Motor neuron (in vitro differentiated cells): ENCODE data around the gene C8A. TPM values are rescaled to one million over a fixed set of nuclear protein-coding genes. Genes with fewer than 3 reads are reported as not detected.

Experiments used
- ATAC-seq, 8 experiments: fragments of 200-7000 bp; cut with Tn5 transposase; replicated peaks in 6 of 8; 2 replicates each; pipeline ENCODE4 v1.8.0; 2021; ENCODE audit warnings: mild to moderate bottlenecking in 8 of 8, moderate library complexity in 8 of 8
- H3K27ac ChIP-seq, 2 donors: fragments of 250-450 bp; sonication (Bioruptor Pico); 2 replicates each; pipeline ENCODE4 v1.9.0; 2021; ENCODE audit warnings: antibody characterized with exemption in 2 of 2, mild to moderate bottlenecking in 2 of 2, moderate library complexity in 1 of 2
- H3K4me1 ChIP-seq, 2 donors: fragments of 250-450 bp; sonication (Bioruptor Pico); replicated peaks in 1 of 2; 2 replicates each; pipeline ENCODE4 v1.6.1; 2021; ENCODE audit warnings: antibody characterized with exemption in 2 of 2, mild to moderate bottlenecking in 2 of 2, moderate library complexity in 1 of 2
- H3K4me3 ChIP-seq, 5 donors: fragments of 250-450 bp; sonication (Bioruptor Pico); 2 replicates each; pipeline ENCODE4 v1.9.0; 2021; ENCODE audit warnings: antibody characterized with exemption in 5 of 5, mild to moderate bottlenecking in 5 of 5, moderate library complexity in 4 of 5
- whole genome bisulfite sequencing, 10 experiments: fragments of 450-650 bp; shearing (Covaris generic); methylation state at CpG; one replicate each; pipeline ENCODE4 v1.0.0; 2022; 5-methylcytosine and 5-hydroxymethylcytosine counted together
- in situ Hi-C, 9 experiments: fragments of 400-800 bp; cut with MboI; loops; one replicate each; pipeline ENCODE4 v1.15.0; 2021; ENCODE audit warnings: low sequenced_read_pairs in 9 of 9, low pct_unique_long_range_greater_than_20kb in 2 of 9; ENCODE audit not compliant: unreplicated experiment in 9 of 9
- total RNA-seq, 8 experiments: library from RNA; unstranded; fragments of 300-600 nt; gene quantifications; 2 replicates each; pipeline versions ENCODE4 v1.2.3 to v1.2.4, GENCODE V29; 2022

The C8A gene
- total RNA-seq, 8 experiments from 2014 or later = 0.09 TPM; not detected in 7

GRCh38 chr1:56938646-56939045, 84.0 kb downstream of the C8A start:
- Histone ChIP-seq H3K4me3 (no peak overlapping the region), H3K27ac (no peak overlapping the region), H3K4me1 (peaks cover 6 to 7% of the 10 kb centered on the region in 2 donors)
- in situ Hi-C loops = no loop called here
- 80 to 100% (median 94%) methylated on average over 1 to 2 of the region's 2 CpGs; no CpG with 5 or more reads in 5 of the 10 experiments for WGBS, 10 experiments
- ATAC-seq = no peak

DNA sequence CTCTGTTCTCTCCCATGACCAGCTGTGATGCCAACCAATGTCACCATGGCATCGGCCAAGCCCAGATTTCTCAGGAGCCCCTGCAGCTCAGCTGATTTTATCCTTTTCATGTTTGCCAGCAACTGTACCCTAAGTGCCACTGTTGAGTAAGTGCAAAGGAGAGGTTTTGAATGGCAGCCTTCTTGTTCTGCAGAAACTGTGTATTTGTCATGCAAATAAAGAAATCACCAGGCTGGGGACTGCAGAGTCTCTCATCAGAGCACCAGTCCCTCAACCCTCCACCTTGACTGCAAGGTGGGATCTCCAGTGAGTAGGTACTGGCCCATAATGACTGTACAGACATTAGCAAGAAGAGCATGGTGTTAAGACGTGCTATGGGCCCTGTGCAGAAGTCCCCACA, 84.6 kb downstream of the C8A start:
- in situ Hi-C loops = no loop called here
- 14 to 100% (median 69%) methylated on average over 1 to 2 of the region's 2 CpGs; no CpG with 5 or more reads in 3 of the 10 experiments for WGBS, 10 experiments
- H3K4me3 ChIP-seq = no peak overlapping the region
- peak in 1 of 8 experiments; percentile 32 for ATAC-seq
- peaks cover 6 to 7% of the 10 kb centered on the region in 2 donors for H3K4me1 ChIP-seq
- H3K27ac ChIP-seq = no peak overlapping the region

GRCh38 chr1:56940039-56940438, 85.4 kb downstream of the C8A start:
- ATAC-seq = no peak
- in situ Hi-C loops = no loop called here
- Histone ChIP-seq H3K4me1 (peaks cover under 1 to 6% of the 10 kb centered on the region in 2 donors), H3K4me3 (no peak overlapping the region), H3K27ac (no peak overlapping the region)
- 0 to 100% (median 50%) methylated on average over 1 of the region's 1 CpG; no CpG with 5 or more reads in 3 of the 10 experiments for WGBS, 10 experiments

DNA sequence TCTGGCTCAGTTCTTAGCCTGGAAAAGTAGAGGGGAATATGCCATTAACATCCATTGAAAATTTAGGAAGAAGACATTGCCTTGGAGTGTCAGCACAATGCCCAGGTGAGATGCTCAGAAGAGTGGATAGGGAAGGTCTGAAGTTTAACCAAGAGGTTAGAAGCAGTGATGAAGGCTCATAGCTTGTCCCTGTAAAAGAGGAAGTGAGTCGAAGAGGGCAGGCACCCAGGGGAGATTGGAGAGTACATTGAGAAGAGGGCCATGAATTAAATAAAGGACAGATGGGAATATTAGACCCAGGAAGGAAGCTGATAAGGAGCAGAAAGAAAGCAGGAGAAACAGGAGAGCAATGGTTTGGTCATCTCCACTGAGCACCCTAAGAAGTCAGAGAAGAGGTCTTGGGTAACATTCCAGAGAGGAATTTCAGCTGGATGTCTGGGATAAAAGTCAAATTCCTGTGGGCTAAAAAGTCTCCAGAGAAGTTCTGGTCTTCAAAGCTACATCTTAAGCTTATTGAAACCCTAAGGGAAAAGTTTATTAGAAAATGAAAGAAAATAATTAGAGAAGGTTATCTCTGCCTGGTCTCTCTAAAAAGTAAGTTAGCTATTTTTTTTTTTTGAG, 93.9 kb downstream of the C8A start:
- H3K27ac ChIP-seq = no peak overlapping the region
- WGBS, 10 experiments = 43 to 100% (median 86%) methylated on average over 1 of the region's 1 CpG
- no peaks in the 10 kb centered on the region for H3K4me1 ChIP-seq
- ATAC-seq = no peak
- in situ Hi-C loops = no loop called here
- no peak overlapping the region for H3K4me3 ChIP-seq

GRCh38 chr1:56952501-56952900, 97.9 kb downstream of the C8A start:
- WGBS, 10 experiments = 27 to 100% (median 90%) methylated on average over 1 to 8 of the region's 8 CpGs
- ATAC-seq = no peak
- Histone ChIP-seq H3K27ac (no peak overlapping the region), H3K4me3 (no peak overlapping the region), H3K4me1 (no peaks in the 10 kb centered on the region)
- in situ Hi-C loops = no loop called here

GRCh38 chr1:56953386-56953785, 98.8 kb downstream of the C8A start:
- Histone ChIP-seq H3K4me3 (no peak overlapping the region), H3K27ac (no peak overlapping the region), H3K4me1 (peaks cover 1 to 4% of the 10 kb centered on the region in 2 donors)
- WGBS, 10 experiments = 47 to 100% (median 63%) methylated on average over 1 to 5 of the region's 5 CpGs; no CpG with 5 or more reads in 2 of the 10 experiments
- no peak for ATAC-seq
- in situ Hi-C loops = no loop called here

- H3K4me3 ChIP-seq = no peak overlapping the region
- in situ Hi-C loops = no loop called here
- 20 to 100% (median 84%) methylated on average over 1 of the region's 1 CpG; no CpG with 5 or more reads in 2 of the 10 experiments for WGBS, 10 experiments
- no peak for ATAC-seq
- H3K27ac ChIP-seq = no peak overlapping the region
- H3K4me1 ChIP-seq = peaks cover 5 to 9% of the 10 kb centered on the region in 2 donors
Measured at GRCh38 chr1:56954664-56955063, 100.1 kb downstream of the C8A start.

GRCh38 chr1:56957931-56958330, 103.3 kb downstream of the C8A start:
- no peak overlapping the region for H3K4me3 ChIP-seq
- peaks cover 6 to 9% of the 10 kb centered on the region in 2 donors for H3K4me1 ChIP-seq
- H3K27ac ChIP-seq = no peak overlapping the region
- in situ Hi-C loops = no loop called here
- no peak for ATAC-seq
- WGBS, 10 experiments = 29 to 100% (median 76%) methylated on average over 1 to 3 of the region's 3 CpGs; no CpG with 5 or more reads in 1 of the 10 experiments

DNA sequence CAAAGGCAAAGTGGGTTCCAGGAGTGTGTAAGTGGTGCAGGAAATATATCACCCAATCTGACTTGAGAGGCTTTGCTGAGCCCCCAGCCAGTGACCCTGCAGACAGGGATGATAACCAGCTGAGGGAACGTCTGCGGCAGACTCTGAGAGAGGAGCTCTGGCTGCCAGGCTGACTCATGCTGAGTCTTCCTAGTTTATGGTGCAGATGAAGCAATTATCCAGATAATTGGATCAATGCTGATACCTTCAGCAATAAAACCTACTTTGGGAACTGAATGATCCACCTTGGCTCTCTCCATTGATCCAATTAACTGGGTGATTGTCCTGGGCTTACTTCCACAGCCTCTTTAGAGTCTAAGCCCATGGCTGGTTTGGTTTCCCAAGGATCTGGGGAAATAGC, 103.9 kb downstream of the C8A start:
- ATAC-seq = peak in 6 of 8 experiments; percentile 19 to 95 (median 87)
- in situ Hi-C loops = no loop called here
- Histone ChIP-seq H3K4me1 (peaks cover 12 to 14% of the 10 kb centered on the region in 2 donors), H3K27ac (no peak overlapping the region), H3K4me3 (no peak overlapping the region)
- 53 to 100% (median 70%) methylated on average over 1 to 2 of the region's 2 CpGs; no CpG with 5 or more reads in 7 of the 10 experiments for WGBS, 10 experiments

GRCh38 chr1:56961426-56961825, 106.8 kb downstream of the C8A start:
- in situ Hi-C loops = no loop called here
- Histone ChIP-seq H3K4me3 (no peak overlapping the region), H3K27ac (no peak overlapping the region), H3K4me1 (peaks cover 17 to 32% of the 10 kb centered on the region in 2 donors)
- 73 to 100% (median 92%) methylated on average over 1 to 10 of the region's 10 CpGs; no CpG with 5 or more reads in 1 of the 10 experiments for WGBS, 10 experiments
- ATAC-seq = no peak

DNA sequence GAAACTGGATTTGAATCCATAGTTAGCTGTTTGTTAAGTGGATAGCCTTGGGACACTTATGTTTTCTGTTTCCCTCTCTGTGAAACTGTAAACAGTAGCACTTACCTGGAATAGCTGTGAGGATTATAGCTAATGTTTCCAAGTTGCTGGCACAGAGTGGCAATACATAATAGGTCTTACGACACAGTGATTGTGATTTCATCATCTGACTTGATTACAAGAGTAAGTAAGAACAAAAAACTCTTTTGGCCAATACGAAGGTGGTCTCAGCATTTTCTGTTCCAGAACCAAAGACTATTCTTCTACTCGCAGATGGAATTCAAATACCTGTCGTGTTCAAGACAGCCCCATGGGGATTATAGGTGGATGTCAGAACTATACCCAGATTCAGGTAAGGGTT, 109.1 kb downstream of the C8A start:
- in situ Hi-C loops = no loop called here
- H3K4me1 ChIP-seq = peaks cover 13 to 26% of the 10 kb centered on the region in 2 donors
- no peak overlapping the region for H3K27ac ChIP-seq
- peak in 2 of 8 experiments; percentile 47 to 58 for ATAC-seq
- 60 to 100% (median 90%) methylated on average over 2 to 4 of the region's 4 CpGs; no CpG with 5 or more reads in 2 of the 10 experiments for WGBS, 10 experiments
- H3K4me3 ChIP-seq = no peak overlapping the region

GRCh38 chr1:56964349-56965017, 109.9 kb downstream of the C8A start:
- 63 to 96% (median 90%) methylated on average over 1 to 9 of the region's 9 CpGs; no CpG with 5 or more reads in 2 of the 10 experiments for WGBS, 10 experiments
- no peak overlapping the region for H3K27ac ChIP-seq
- in situ Hi-C loops = no loop called here
- peak in 5 of 8 experiments; percentile 32 to 97 (median 80) for ATAC-seq
- no peak overlapping the region for H3K4me3 ChIP-seq
- peaks cover 12 to 24% of the 10 kb centered on the region in 2 donors for H3K4me1 ChIP-seq

DNA sequence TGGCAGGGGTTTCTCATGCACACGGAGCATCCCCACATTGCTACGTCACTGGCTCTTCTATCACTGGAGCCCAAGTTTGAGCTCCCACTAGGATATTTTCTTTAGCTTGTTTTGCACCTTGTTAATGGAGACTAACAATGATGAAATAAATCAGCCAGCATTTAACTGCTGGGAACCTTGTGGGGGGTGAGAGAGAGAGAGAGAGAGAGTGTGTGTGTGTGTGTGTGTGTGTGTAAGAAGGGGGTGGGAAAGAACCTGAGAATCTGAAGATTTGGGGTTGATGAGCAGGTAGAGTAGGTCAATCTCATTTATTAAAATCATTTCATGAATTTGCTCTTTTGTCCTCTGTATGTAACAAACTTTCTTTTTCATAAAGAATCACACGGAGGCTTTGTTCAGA, 110.6 kb downstream of the C8A start:
- Histone ChIP-seq H3K4me1 (peaks cover 12 to 24% of the 10 kb centered on the region in 2 donors), H3K27ac (no peak overlapping the region), H3K4me3 (no peak overlapping the region)
- peak in 1 of 8 experiments; percentile 22 for ATAC-seq
- 0 to 100% (median 96%) methylated on average over 1 to 3 of the region's 3 CpGs for WGBS, 10 experiments
- in situ Hi-C loops = no loop called here
